Upper lobe of left lung (tissue), 6 donors: ENCODE data around the gene GOLGA8J. TPM values are rescaled to one million over a fixed set of nuclear protein-coding genes. Genes with fewer than 3 reads are reported as not detected.

Experiments
- ATAC-seq, 2 donors: fragments of 200-7000 bp; cut with Tn5 transposase; one replicate each; pipeline ENCODE4 v1.9.1; 2022; ENCODE audit warnings: mild to moderate bottlenecking in 2 of 2, moderate library complexity in 2 of 2; ENCODE audit not compliant: low FRiP score in 2 of 2
- DNase-seq, 2 donors: peaks; one replicate each; pipeline ENCODE4 v3.0.0-alpha.2; 2019 to 2020
- H3K27ac ChIP-seq, 4 donors: fragments of 200-600 bp; sonication (generic); one replicate each; pipeline ENCODE4 v1.5.1; 2016 to 2019
- H3K27me3 ChIP-seq, 4 donors: fragments of 200-600 bp; sonication (generic); one replicate each; pipeline ENCODE4 v1.5.1; 2017 to 2019
- H3K36me3 ChIP-seq, 4 donors: fragments of 200-600 bp; sonication (generic); one replicate each; pipeline ENCODE4 v1.5.1; 2016 to 2019
- H3K4me1 ChIP-seq, 4 donors: fragments of 200-600 bp; sonication (generic); one replicate each; pipeline ENCODE4 v1.5.1; 2018 to 2019
- H3K4me3 ChIP-seq, 4 donors: fragments of 200-600 bp; sonication (generic); one replicate each; pipeline ENCODE4 v1.5.1; 2017 to 2019; ENCODE audit warnings: mild to moderate bottlenecking in 2 of 4, moderate library complexity in 1 of 4
- H3K9me3 ChIP-seq, 4 donors: fragments of 200-600 bp; sonication (generic); one replicate each; pipeline ENCODE4 v1.5.1; 2018 to 2019
- CTCF ChIP-seq, 6 experiments: fragments of 450-650 bp in 4 of 6; fragments of 200-600 bp in 2 of 6; sonication (generic) in 2 of 6; IDR thresholded peaks; one replicate each; pipeline ENCODE4 v1.5.1; 2016 to 2019; ENCODE audit warnings: antibody characterized with exemption in 6 of 6
- EP300 ChIP-seq, 4 donors: sonication (generic); formaldehyde crosslinking; IDR thresholded peaks; one replicate each; pipeline ENCODE4 v1.5.1; 2017; ENCODE audit warnings: antibody characterized with exemption in 4 of 4, control low read depth in 2 of 4
- POLR2A ChIP-seq, 4 donors: fragments of 450-650 bp; IDR thresholded peaks; one replicate each; pipeline ENCODE4 v1.5.1; 2016 to 2017; ENCODE audit warnings: antibody characterized with exemption in 4 of 4, mild to moderate bottlenecking in 2 of 4
- POLR2AphosphoS5 ChIP-seq, 2 donors: sonication (generic); formaldehyde crosslinking; IDR thresholded peaks; one replicate each; pipeline ENCODE4 v1.5.1; 2017; ENCODE audit warnings: antibody characterized with exemption in 2 of 2
- WGBS, 2 donors: methylation state at CpG; one replicate each; pipeline ENCODE4 v1.1.5; 2017 to 2018; 5-methylcytosine and 5-hydroxymethylcytosine counted together
- total RNA-seq, 6 donors: library from RNA; depleted of rRNA in 4 of 6; stranded (reverse); fragments of >200 nt in 4 of 6; gene quantifications; one replicate each; pipeline versions ENCODE4 v1.1.0 to v1.2.1, GENCODE V29; 2016 to 2021
- donor health status: DM: no; HTN: no; CAD: no; lungs with moderate emphysema.
- donor health status: DM: no; HTN: yes; CAD: no; lungs with severe emphysema.

The GOLGA8J gene
- total RNA-seq, 6 donors from 2014 or later: not detected

GRCh38 chr15:30046430-30046829 is 36.3 kb upstream of the GOLGA8J start:
- DNase-seq (no peak), ATAC-seq (no peak)
- Histone ChIP-seq H3K4me3 (no peak overlapping the region), H3K4me1 (peaks cover 0 to 7% (median 5%) of the 10 kb centered on the region in 4 donors), H3K27me3 (no peaks in the 10 kb centered on the region), H3K9me3 (no peaks in the 10 kb centered on the region), H3K36me3 (no peaks in the 10 kb centered on the region), H3K27ac (no peak overlapping the region)
- TF ChIP-seq CTCF (IDR thresholded peaks at IDR 0.05) (no peak), POLR2AphosphoS5 (IDR thresholded peaks at IDR 0.05) (no peak), EP300 (IDR thresholded peaks at IDR 0.05) (no peak), POLR2A (IDR thresholded peaks at IDR 0.05) (no peak)
- 68 to 74% methylated on average over 2 of the region's 2 CpGs for WGBS, 2 donors

GRCh38 chr15:30055604-30056003 is 27.2 kb upstream of the GOLGA8J start:
- no peak for DNase-seq
- H3K4me1 ChIP-seq: no peaks in the 10 kb centered on the region
- no peak for TF ChIP-seq POLR2A (IDR thresholded peaks at IDR 0.05)
- no peak for TF ChIP-seq CTCF (IDR thresholded peaks at IDR 0.05)
- no peak for TF ChIP-seq POLR2AphosphoS5 (IDR thresholded peaks at IDR 0.05)
- no peak for TF ChIP-seq EP300 (IDR thresholded peaks at IDR 0.05)
- WGBS, 2 donors: 87 to 92% methylated on average over 3 of the region's 3 CpGs
- no peak overlapping the region for H3K4me3 ChIP-seq
- no peaks in the 10 kb centered on the region for H3K36me3 ChIP-seq
- H3K27me3 ChIP-seq: no peaks in the 10 kb centered on the region
- H3K27ac ChIP-seq: no peak overlapping the region
- ATAC-seq: no peak
- H3K9me3 ChIP-seq: no peaks in the 10 kb centered on the region

- no peaks in the 10 kb centered on the region for H3K27me3 ChIP-seq
- H3K4me3 ChIP-seq: no peak overlapping the region
- H3K36me3 ChIP-seq: no peaks in the 10 kb centered on the region
- no peaks in the 10 kb centered on the region for H3K9me3 ChIP-seq
- TF ChIP-seq POLR2A (IDR thresholded peaks at IDR 0.05): no peak
- no peak for TF ChIP-seq EP300 (IDR thresholded peaks at IDR 0.05)
- no peak for TF ChIP-seq CTCF (IDR thresholded peaks at IDR 0.05)
- no peak for TF ChIP-seq POLR2AphosphoS5 (IDR thresholded peaks at IDR 0.05)
- H3K4me1 ChIP-seq: no peaks in the 10 kb centered on the region
- 84 to 88% methylated on average over 4 of the region's 4 CpGs for WGBS, 2 donors
- no peak for DNase-seq
- H3K27ac ChIP-seq: no peak overlapping the region
- ATAC-seq: no peak
Observed at GRCh38 chr15:30056166-30056565, 26.6 kb upstream of the GOLGA8J start.

GRCh38 chr15:30059771-30060170 is 23.0 kb upstream of the GOLGA8J start:
- no peaks in the 10 kb centered on the region for H3K36me3 ChIP-seq
- DNase-seq: no peak
- no peaks in the 10 kb centered on the region for H3K9me3 ChIP-seq
- WGBS, 2 donors: 85% methylated on average over 10 to 11 of the region's 11 CpGs
- no peaks in the 10 kb centered on the region for H3K4me1 ChIP-seq
- H3K4me3 ChIP-seq: no peak overlapping the region
- H3K27ac ChIP-seq: no peak overlapping the region
- H3K27me3 ChIP-seq: no peaks in the 10 kb centered on the region
- no peak for ATAC-seq
- no peak for TF ChIP-seq POLR2A (IDR thresholded peaks at IDR 0.05)
- TF ChIP-seq EP300 (IDR thresholded peaks at IDR 0.05): no peak
- no peak for TF ChIP-seq POLR2AphosphoS5 (IDR thresholded peaks at IDR 0.05)
- no peak for TF ChIP-seq CTCF (IDR thresholded peaks at IDR 0.05)

- 91 to 92% methylated on average over 4 of the region's 4 CpGs for WGBS, 2 donors
- Histone ChIP-seq H3K27ac (no peak overlapping the region), H3K27me3 (no peaks in the 10 kb centered on the region), H3K4me3 (no peak overlapping the region), H3K9me3 (no peaks in the 10 kb centered on the region), H3K36me3 (no peaks in the 10 kb centered on the region), H3K4me1 (no peaks in the 10 kb centered on the region)
- DNase-seq (no peak), ATAC-seq (no peak)
- TF ChIP-seq POLR2A (IDR thresholded peaks at IDR 0.05): no peak
- no peak for TF ChIP-seq POLR2AphosphoS5 (IDR thresholded peaks at IDR 0.05)
- no peak for TF ChIP-seq CTCF (IDR thresholded peaks at IDR 0.05)
- no peak for TF ChIP-seq EP300 (IDR thresholded peaks at IDR 0.05)
Observed at GRCh38 chr15:30062881-30063280, 19.9 kb upstream of the GOLGA8J start.
